GM12891 (cell line): ENCODE data around the gene C1QTNF3.

ENCODE experiments used
- DNase-seq: peaks from one replicate; pipeline ENCODE4 v3.0.0; 2011; ENCODE audit warnings: low spot score; ENCODE audit not compliant: insufficient read length
- FAIRE-seq: peaks from 2 replicates; lab custom pipeline; 2011; peaks lifted over from hg19 to GRCh38; lab: Jason Lieb, UNC
- PAX5 ChIP-seq: IDR thresholded peaks from 2 replicates; pipeline ENCODE4 v1.6.1; 2011; ENCODE audit warnings: low read length, moderate library complexity, mild to moderate bottlenecking; ENCODE audit not compliant: insufficient read depth, severe bottlenecking
- POLR2A ChIP-seq: IDR thresholded peaks from 2 replicates; pipeline ENCODE4 v1.6.1; 2011; ENCODE audit warnings: low read depth, low read length, control low read depth
- POLR2AphosphoS5 ChIP-seq: IDR thresholded peaks from 2 replicates; pipeline ENCODE4 v1.6.1; 2011; ENCODE audit warnings: low read depth, low read length, control low read depth
- POU2F2 ChIP-seq: IDR thresholded peaks from 2 replicates; pipeline ENCODE4 v1.6.1; 2011; ENCODE audit warnings: low read depth, mild to moderate bottlenecking, control low read depth, low read length, moderate library complexity
- SPI1 ChIP-seq: IDR thresholded peaks from 2 replicates; pipeline ENCODE4 v1.6.1; 2011; ENCODE audit warnings: low read depth, low read length, control low read depth
- TAF1 ChIP-seq: IDR thresholded peaks from 2 replicates; pipeline ENCODE4 v1.6.1; 2011; ENCODE audit warnings: low read depth, low read length, control low read depth

C1QTNF3 gene

GRCh38 chr5:34047774-34048572, 5.0 kb upstream of the C1QTNF3 start:
- DNase-seq (no peak), FAIRE-seq (no peak)
- no peak for TF ChIP-seq POLR2A

- DNase-seq (no peak), FAIRE-seq (no peak)
- TF ChIP-seq POLR2A (no peak), POLR2AphosphoS5 (no peak), POU2F2 (no peak), TAF1 (no peak), PAX5 (no peak), SPI1 (no peak)
Measured at GRCh38 chr5:34047143-34047542, 4.1 kb upstream of the C1QTNF3 start.

GRCh38 chr5:34045996-34046395, 3.0 kb upstream of the C1QTNF3 start:
- no peak for DNase-seq
- no peak for TF ChIP-seq TAF1
- no peak for TF ChIP-seq POLR2A
- no peak for TF ChIP-seq POLR2AphosphoS5
- TF ChIP-seq POU2F2: no peak
- TF ChIP-seq PAX5: no peak
- no peak for TF ChIP-seq SPI1
- FAIRE-seq: no peak

GRCh38 chr5:34045023-34045422, 2.0 kb upstream of the C1QTNF3 start:
- no peak for FAIRE-seq

GRCh38 chr5:34042321-34042720, 692 bp downstream of the C1QTNF3 start:
- DNase-seq: no peak
- no peak for FAIRE-seq
- TF ChIP-seq PAX5 (no peak), SPI1 (peak; percentile 26; the same call in 1 of the 2 replicates)

More at GRCh38 chr5:34045023-34045422, 2.0 kb upstream of the C1QTNF3 start:
- DNase-seq: no peak
- TF ChIP-seq PAX5: no peak
- no peak for TF ChIP-seq TAF1
- no peak for TF ChIP-seq POU2F2
- no peak for TF ChIP-seq POLR2AphosphoS5
- no peak for TF ChIP-seq POLR2A
- no peak for TF ChIP-seq SPI1

GRCh38 chr5:34041247-34041972, 1.6 kb downstream of the C1QTNF3 start:
- TF ChIP-seq POU2F2: no peak
- TF ChIP-seq POLR2AphosphoS5: no peak
- no peak for TF ChIP-seq POLR2A
- no peak for TF ChIP-seq TAF1
- no peak for TF ChIP-seq PAX5
- TF ChIP-seq SPI1: no peak
- FAIRE-seq: no peak
- DNase-seq: no peak

- no peak for FAIRE-seq
- no peak for DNase-seq
- TF ChIP-seq SPI1 (no peak), PAX5 (no peak), POU2F2 (no peak), POLR2AphosphoS5 (no peak), POLR2A (no peak), TAF1 (no peak)
Measured at GRCh38 chr5:34040472-34040871, 2.5 kb downstream of the C1QTNF3 start.

GRCh38 chr5:34039398-34040157, 3.4 kb downstream of the C1QTNF3 start:
- TF ChIP-seq PAX5 (no peak), POLR2AphosphoS5 (no peak), SPI1 (no peak), POU2F2 (no peak), TAF1 (no peak), POLR2A (no peak)
- FAIRE-seq (no peak), DNase-seq (no peak)

- DNase-seq: no peak
- TF ChIP-seq POLR2AphosphoS5 (no peak), TAF1 (no peak), SPI1 (no peak), POLR2A (no peak), PAX5 (no peak), POU2F2 (no peak)
- no peak for FAIRE-seq
Measured at GRCh38 chr5:34038838-34039237, 4.2 kb downstream of the C1QTNF3 start.
